Mesodermal cell (in vitro differentiated cells): Measurements from ENCODE around the gene TOR4A.

Experiments used
- H3K27ac ChIP-seq: 2 replicates; pipeline ENCODE4 v1.7.0; 2013; ENCODE audit warnings: mild to moderate bottlenecking, low read depth, low read length, moderate library complexity; ENCODE audit not compliant: severe bottlenecking
- H3K36me3 ChIP-seq: 2 replicates; pipeline ENCODE4 v1.7.1; 2013; ENCODE audit warnings: mild to moderate bottlenecking, low read length, moderate library complexity; ENCODE audit not compliant: control insufficient read depth, insufficient read depth
- H3K4me1 ChIP-seq: one replicate; pipeline ENCODE4 v1.7.1; 2013; ENCODE audit warnings: mild to moderate bottlenecking, low read length; ENCODE audit not compliant: insufficient read depth, control insufficient read depth, poor library complexity, severe bottlenecking
- H3K4me3 ChIP-seq: 2 replicates; pipeline ENCODE4 v1.7.0; 2013; ENCODE audit warnings: low read length, control low read depth, mild to moderate bottlenecking; ENCODE audit not compliant: insufficient read depth, poor library complexity, severe bottlenecking; ENCODE audit errors: extremely low read depth
- H3K9me3 ChIP-seq: 2 replicates; pipeline ENCODE4 v1.7.1; 2013; ENCODE audit warnings: mild to moderate bottlenecking, low read length, moderate library complexity; ENCODE audit not compliant: control insufficient read depth
- WGBS, 2 experiments: methylation state at CpG; one replicate each; pipeline ENCODE4 v1.1.5; 2013; ENCODE audit warnings: missing lambda C conversion rate in 2 of 2; ENCODE audit not compliant: insufficient coverage in 2 of 2; 5-methylcytosine and 5-hydroxymethylcytosine counted together

Gene TOR4A

DNA sequence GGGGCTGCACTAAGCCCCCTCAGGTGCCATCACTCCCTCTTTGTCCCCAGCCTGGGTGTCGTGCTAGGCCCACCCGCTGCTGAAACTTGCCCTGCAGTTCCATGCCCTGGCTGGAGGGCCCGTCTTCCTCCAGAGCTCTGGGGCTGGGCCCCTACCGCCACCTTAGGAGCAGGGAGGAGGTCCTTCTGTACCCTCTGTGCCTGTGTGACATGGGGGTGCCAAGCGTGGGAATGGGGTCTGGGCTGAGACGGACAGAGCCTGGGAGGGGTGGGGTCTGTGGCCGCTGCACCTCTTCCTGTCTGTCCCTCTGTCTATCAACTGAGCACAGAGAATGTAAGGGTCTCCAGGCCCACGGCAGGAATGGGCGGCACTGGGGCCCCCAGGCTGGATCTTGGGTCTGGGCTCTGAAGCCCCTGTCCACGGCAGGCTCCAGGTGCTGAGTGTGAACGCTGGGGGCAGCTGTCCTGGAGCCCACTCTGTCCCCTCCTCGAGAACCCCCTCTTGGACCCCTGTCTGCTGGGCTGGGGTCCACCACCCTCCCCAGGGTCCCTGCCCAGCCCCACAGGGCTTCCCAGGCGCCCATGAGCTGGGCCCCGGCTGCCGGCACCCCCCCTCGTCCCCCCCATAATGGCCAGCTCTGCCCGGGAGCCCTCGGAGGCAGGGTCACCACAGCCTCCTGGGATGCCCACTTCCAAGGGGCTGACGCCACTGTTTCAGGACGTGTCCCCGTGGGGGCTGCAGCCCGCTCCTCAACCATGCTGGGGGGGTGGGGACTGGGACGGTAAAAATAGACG is 40.4 kb downstream of the TOR4A start:
- Histone ChIP-seq H3K4me3 (no peak overlapping the region), H3K9me3 (no peaks in the 10 kb centered on the region), H3K27ac (no peak overlapping the region), H3K36me3 (no peaks in the 10 kb centered on the region), H3K4me1 (peaks cover 23% of the 10 kb centered on the region)
- 93 to 96% methylated on average over 15 to 19 of the region's 24 CpGs for WGBS, 2 experiments

DNA sequence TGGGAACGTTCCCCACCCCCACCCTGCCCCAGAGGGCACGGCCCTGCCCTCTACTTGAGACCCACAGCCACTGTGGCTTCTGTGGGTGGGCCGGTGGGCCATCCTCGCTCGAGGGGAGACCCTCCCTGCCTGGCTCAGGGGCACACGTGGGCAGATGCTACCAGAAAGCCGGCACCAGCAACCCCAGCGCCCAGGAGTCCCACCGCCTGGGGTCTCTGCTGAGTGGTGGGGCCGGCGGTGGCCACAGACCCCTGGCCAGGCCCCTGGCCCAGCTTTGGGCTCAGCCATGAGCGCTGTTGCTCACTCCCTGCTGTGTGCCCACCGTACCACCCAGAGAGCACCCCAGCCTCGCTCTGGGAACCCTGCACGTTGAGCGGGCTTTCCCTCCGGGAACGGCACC is 41.1 kb downstream of the TOR4A start:
- H3K4me1 ChIP-seq, result peaks cover 23% of the 10 kb centered on the region
- WGBS, 2 experiments, result 89 to 90% methylated on average over 14 to 18 of the region's 18 CpGs
- no peaks in the 10 kb centered on the region for H3K36me3 ChIP-seq
- no peak overlapping the region for H3K27ac ChIP-seq
- no peak overlapping the region for H3K4me3 ChIP-seq
- H3K9me3 ChIP-seq, result no peaks in the 10 kb centered on the region

DNA sequence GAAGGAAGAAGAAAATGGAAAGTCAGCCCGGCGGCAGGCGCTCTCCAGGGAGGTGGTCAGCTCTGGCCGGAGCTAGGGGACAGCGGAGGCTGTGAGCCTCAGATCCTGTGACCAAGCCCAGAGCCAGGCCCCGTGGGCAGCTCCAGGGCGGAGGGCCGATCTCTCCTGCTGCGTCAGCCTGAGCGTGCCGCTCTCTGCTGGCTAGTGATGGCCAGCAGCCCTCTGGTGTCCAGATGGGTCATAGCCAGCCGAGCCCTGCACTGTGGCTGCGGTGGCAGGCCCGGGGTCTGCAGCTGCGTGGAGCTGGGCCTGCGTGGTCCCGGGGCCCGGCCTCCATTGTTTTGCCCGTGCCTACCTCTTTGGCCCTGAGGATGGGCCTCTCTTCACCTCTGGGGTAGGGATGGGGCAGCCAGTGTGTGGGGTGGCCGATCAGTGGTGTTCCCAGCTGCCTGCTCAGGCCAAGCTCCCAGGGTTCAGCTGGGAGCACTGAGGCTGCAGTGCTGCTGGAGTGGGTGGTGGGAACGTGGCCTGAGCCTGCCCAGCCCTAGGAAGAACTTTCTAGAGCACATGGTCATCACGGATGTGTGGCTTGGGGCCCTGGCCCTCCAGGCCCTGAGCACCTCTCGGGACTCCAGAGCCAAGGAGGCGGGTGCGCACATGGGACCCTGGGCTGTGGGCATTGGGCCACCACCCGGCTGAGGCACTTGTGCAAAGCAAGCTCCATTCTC is 41.6 kb downstream of the TOR4A start:
- Histone ChIP-seq H3K27ac (no peak overlapping the region), H3K9me3 (no peaks in the 10 kb centered on the region), H3K36me3 (no peaks in the 10 kb centered on the region), H3K4me1 (peaks cover 23% of the 10 kb centered on the region), H3K4me3 (no peak overlapping the region)
- WGBS, 2 experiments, result 80 to 83% methylated on average over 21 to 25 of the region's 26 CpGs

DNA sequence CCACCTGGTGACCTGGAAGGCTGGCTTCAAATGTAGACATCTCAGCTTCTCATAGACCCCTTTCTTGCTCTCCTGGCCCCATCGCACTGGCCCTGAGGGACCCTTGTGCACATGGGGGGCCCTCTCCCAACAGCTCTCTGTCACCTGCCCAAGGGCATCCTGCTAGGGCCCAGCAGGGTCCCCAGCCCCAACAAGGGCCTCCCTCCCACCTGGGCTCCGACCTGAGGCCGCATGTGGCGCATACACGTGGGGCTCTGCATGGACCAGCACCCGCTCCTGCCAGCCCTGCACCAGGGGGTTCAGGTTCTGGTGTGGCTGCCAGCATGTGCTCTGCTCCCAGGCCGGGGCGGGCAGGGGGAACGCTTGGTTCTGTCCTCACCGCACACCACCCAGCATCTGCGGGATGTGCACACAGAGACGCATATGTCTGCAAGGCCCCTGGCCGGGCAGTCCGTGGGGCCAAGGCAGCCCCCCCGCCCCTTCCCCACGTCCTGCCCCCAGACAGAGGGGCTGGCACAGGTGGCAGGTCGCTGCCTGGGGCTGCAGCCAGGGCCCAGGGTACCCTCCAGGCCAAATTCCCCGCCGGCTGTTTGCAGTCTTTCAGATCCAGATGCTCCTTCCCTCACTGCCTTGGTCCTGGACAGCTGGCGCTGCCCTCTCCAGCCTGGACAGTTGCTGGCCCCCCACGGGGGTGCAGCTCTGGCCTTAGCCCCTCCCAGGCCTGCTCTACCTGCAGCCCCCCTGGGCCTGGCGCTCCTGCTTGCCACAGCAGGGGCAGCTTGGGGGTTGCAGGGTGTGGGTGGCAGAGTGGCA is 42.4 kb downstream of the TOR4A start:
- H3K27ac ChIP-seq, result no peak overlapping the region
- no peak overlapping the region for H3K4me3 ChIP-seq
- no peaks in the 10 kb centered on the region for H3K36me3 ChIP-seq
- H3K4me1 ChIP-seq, result peaks cover 19% of the 10 kb centered on the region
- 92 to 94% methylated on average over 21 to 22 of the region's 22 CpGs for WGBS, 2 experiments
- H3K9me3 ChIP-seq, result no peaks in the 10 kb centered on the region

DNA sequence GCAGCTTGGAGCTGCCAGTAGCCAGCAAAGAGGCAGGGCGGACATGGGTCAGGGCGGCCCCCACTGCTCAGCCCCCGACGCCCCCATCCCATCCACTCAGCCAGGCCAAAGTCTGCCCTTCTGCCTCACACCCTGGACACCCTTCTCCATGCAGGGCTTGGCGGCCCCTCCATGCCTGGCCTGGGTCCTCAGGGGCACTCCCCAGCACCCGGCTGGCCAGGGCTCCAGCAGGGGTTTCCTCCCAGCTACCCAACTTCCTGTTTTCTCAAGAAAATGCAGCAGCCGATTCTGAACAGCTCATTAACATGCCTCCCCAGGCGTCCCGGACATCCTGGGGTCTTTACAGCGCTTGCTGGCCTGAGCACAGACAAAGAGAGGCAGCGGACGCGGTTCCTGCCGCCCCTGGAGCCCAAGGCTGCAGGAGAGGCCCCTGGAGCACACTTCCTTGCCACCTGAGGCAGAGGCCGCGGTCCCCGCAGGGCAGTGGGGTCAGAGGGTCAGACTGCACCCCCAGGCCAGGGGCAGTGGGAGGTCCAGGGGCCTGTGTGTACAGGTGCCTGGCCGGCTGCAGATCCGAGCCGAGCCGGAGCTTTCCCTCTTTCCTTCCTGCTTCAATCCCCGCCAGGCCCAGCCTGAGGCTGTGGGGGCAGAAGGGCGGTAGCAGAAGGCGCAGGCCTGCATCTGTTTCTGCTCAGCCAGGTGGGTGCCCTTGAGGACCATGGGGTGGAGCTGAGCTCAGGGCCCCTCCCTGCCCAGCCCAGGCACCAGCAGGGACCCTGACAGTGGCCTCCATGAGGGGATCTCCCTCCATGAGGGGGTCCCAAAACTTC is 43.2 kb downstream of the TOR4A start:
- WGBS, 2 experiments, result 50 to 55% methylated on average over 22 to 24 of the region's 24 CpGs
- Histone ChIP-seq H3K27ac (peak overlapping the region; percentile 57), H3K36me3 (no peaks in the 10 kb centered on the region), H3K4me1 (peaks cover 14% of the 10 kb centered on the region), H3K4me3 (no peak overlapping the region), H3K9me3 (no peaks in the 10 kb centered on the region)

DNA sequence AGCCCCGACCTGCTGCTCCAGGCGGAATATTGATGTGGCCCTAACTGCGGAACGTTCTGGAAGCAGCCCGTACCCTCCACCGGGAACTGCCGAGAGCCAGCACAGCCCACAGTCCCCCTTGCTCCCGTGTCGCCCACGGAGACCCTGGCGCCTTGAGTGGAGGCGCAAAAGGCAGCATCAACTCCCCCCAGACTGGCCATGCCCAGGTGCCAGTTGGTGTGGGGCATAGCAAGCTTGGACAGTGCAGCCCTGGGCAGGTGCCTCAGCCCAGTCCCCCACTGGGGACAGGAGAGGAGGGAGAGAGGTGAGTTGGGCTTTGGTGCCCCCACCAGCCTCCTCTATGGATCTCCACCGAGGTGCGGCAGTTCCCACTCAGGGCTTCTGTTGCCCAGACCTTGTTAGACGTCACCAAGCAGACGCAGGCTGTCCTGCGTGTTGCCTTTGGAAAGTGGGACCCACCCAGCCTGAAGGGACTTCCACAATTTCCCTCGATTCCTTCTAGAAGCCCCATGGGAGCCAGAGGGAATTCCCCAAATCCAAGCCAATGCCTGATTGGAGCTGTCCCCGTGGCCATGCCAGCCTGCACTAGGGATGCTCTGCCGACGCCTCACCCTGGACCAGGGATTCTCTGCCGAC is 44.3 kb downstream of the TOR4A start:
- Histone ChIP-seq H3K27ac (no peak overlapping the region), H3K4me1 (peaks cover 11% of the 10 kb centered on the region), H3K36me3 (no peaks in the 10 kb centered on the region), H3K4me3 (no peak overlapping the region), H3K9me3 (no peaks in the 10 kb centered on the region)
- WGBS, 2 experiments, result 93 to 96% methylated on average over 19 to 22 of the region's 22 CpGs

DNA sequence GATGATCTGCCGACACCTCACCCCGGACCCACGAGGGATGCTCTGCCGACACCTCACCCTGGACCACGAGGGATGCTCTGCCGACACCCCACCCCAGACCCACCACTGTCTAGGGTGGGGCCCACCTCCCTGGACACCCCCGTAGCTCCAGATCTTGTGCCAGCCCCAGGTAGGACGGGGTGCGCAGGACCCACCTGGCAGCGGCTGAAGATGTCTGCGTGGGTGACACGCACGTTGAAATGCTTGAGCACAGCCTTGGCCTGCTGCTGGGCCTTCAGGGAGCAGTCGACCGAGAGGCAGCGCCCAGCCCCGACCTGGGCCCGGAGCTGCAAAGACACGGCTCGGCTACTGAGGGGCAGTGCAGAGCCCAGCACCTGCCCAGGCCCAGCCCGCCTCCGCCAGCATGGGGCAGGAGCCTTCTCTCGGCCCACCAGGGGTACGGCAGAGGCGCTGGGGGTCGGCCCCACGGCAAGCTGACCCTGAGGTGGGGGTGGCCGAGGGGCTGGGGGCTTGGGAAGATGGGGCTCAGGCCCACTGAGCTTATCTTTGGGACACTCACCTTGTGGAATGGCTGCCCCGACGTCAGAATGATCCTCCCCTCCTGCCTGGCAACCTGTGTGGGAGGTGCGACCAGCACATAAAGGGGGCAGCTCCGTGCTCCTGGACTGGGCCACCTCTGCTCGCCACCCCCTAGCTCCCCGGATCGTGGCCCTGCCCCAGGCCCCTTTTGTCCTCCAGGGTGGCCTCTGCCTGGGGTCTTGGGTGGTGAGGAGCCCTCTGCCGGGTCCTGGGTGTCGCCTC is 46.2 kb downstream of the TOR4A start:
- Histone ChIP-seq H3K9me3 (no peaks in the 10 kb centered on the region), H3K36me3 (no peaks in the 10 kb centered on the region), H3K4me3 (no peak overlapping the region), H3K27ac (no peak overlapping the region), H3K4me1 (peaks cover 10% of the 10 kb centered on the region)
- WGBS, 2 experiments, result 90 to 94% methylated on average over 26 to 34 of the region's 37 CpGs

DNA sequence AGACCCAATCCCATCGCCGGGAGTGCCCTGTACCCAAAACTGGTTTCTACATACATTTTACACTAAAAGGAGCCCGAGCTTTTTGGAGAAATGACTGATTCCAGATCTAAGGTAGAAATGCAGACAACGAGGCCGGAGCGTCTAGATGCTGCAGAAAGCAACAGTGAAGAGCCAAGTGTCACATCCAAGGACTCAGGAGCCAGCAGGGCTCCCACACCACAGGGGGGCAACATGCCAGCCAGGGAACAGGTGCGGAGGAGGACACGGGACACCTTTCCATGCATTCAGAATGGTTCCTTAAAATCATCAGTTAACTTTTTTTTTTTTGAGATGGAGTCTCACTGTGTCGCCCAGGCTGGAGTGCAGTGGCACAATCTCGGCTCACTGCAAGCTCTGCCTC is 47.6 kb downstream of the TOR4A start:
- Histone ChIP-seq H3K27ac (no peak overlapping the region), H3K36me3 (no peaks in the 10 kb centered on the region), H3K4me1 (peaks cover 8% of the 10 kb centered on the region), H3K9me3 (no peaks in the 10 kb centered on the region), H3K4me3 (no peak overlapping the region)
- 87 to 95% methylated on average over 7 to 10 of the region's 10 CpGs for WGBS, 2 experiments

DNA sequence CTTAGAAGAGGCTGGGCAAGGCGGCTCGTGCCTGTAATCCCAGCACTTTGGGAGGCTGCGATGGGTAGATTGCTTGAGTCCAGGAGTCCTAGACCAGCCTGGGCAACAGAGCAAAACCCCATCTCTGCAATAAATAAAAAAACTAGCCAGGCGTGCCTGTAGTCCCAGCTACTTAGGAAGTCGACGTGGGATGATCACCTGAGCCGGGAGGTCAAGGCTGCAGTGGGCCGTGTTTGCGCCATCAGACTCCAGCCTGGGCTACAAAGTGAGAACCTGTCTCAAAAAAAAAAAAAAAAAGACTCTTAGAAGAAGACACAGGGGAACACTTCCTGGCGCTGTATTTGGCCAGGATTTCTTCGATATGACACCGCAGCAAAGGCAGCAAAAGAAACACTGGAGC is 48.3 kb downstream of the TOR4A start:
- WGBS, 2 experiments, result 89 to 95% methylated on average over 9 to 12 of the region's 12 CpGs
- Histone ChIP-seq H3K9me3 (no peaks in the 10 kb centered on the region), H3K4me3 (no peak overlapping the region), H3K36me3 (no peaks in the 10 kb centered on the region), H3K27ac (no peak overlapping the region), H3K4me1 (peaks cover 4% of the 10 kb centered on the region)
